GM11168 (cell line): ENCODE data around the gene LINGO1.

Source experiments
- in situ Hi-C: fragments of 300-500 bp; cut with MboI; formaldehyde crosslinking; loops from one replicate; pipeline ENCODE4 v1.12.0; 2022; ENCODE audit warnings: low sequenced_read_pairs; ENCODE audit not compliant: unreplicated experiment

The LINGO1 gene

DNA sequence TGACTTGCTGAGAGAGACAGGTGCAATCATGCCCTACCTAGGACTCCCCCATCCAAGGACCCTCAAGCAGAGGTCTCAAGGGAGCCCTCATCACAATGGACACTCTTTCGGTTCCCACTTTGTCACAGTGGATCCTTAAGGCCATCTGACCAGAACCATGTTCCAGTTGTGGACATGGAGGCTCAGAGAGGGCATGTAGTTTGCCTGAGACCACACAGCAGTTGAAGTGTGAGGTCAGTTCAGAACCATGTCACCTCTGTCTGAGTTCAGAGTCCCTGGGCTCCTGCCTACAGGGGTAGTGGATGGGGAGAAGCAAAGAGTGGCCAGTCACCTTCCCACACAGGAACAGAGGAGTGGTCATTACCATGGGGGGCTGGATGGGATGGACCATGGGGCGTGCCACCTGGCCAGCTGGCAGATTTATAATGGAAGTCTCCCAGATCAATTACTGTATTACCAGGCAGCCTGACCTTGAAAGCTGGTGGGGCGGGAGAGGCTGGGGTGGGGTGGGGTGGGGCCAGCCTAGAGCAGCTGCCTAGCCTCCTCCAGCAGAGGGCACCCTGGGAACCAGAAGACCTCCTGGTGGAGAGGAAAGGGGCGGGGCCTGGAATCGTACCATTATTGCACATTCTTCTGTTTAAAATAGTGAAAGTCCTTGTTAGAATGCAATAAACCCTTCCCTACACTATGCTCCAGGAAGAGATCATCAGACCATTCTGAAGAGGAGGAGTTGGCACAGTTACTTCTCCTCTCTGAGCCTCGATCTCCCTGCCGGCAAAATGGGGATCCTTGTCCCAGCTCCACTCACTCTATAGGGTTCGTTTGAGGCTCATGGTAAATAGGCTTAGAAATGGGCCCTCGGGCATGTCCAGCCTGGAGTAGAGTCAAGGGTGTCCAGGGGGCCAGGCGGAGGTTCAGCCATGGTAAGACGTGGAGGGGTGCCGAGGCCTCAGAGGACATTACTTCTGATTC is 26.9 kb upstream of the LINGO1 start:
- in situ Hi-C loops, result loop anchor here (25.0 kb wide), 1 partner anchor 153 kb away; no protein-coding TSS in a partner anchor

DNA sequence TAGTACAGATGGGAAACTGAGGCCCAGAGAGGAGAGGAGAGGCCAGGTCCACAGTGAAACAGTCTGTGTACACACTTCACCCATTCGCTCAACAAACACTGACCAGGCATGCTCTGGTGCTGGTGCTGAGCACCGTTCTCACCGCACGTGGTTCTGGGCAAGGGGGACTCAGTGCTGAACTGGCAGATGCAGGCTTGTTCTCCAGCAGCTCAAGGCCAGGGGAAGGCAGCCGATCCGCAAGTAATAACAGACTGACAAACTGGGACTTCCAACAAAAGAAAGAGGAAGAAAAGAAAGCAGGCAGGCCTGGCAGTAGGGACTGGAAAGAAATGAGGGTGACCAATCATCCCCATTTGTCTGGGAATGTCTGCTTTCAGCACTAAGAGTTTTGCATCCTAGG is 25.6 kb upstream of the LINGO1 start:
- in situ Hi-C loops, result loop anchor here (25.0 kb wide), 1 partner anchor 154 kb away; no protein-coding TSS in a partner anchor

DNA sequence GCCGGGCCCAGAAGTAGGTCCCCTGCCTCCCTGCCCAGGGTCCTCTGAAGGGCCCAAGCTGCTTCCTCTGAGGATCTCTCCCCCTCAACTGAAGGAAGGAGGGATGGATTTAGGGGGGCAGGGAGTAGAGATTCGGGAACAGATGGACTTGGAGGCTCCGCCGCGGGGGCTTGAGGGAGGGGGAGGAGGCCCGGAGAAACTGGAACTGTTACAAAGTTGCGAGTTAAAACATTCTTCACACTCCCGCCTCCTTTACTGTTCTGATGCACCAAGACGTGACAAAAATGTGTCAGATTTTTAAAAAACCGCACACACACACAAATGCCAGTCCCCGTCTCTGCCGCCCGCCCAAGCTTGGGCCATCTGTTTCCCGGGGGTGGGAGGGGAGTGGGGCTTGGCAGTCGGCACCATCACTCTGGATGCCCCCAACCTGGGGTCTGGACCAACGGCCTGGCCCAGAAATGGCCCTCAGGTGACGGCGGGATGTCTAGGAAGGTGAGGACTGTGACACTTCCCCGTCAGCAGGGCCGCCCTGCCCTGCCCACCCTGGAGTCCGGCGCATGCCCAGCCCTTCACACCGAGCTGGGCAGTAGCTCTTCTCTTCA is 25.0 kb upstream of the LINGO1 start:
- in situ Hi-C loops, result loop anchor here (25.0 kb wide), 1 partner anchor 155 kb away; no protein-coding TSS in a partner anchor

DNA sequence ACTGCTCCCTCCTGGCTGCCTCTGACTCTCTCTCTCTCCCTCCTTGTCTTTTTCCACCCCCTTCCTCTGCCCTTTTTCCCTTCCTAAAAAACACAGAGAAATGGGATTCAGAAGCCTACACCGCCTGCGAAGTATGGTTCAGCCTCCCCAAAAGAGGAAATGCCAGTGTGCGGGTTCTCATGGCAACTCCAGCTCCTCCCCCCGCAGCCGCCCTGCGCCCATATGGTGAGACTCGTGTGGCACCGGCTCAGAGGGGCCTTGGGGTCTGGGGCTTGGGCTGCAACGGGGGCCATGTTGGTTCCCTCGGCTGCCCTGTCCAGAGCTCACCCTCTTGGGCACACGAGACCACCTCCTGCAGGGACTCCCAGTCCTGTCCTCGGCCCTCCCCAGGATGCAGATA is 23.6 kb upstream of the LINGO1 start:
- in situ Hi-C loops, result loop anchor here (25.0 kb wide), 1 partner anchor 156 kb away; no protein-coding TSS in a partner anchor

DNA sequence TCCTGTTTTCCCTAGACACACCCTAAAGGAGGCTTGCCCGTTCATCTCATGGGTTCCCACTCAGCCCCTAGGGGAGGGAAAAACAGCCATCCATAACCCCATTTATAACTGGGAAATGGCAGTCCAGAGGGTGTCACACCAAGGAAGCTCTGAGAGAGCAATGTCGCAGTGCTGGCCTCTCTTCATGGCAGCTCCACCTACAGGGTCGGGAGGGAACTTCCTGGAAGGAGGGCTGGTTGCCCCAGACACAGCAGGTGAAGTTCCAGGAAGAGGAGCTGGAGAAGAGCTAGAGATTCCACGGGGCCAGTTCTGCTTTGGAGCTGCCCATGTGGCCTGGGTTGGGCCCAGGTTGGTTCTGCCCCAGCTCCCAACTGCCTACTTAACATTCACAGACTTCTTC is 22.3 kb upstream of the LINGO1 start:
- in situ Hi-C loops, result loop anchor here (25.0 kb wide), 1 partner anchor 157 kb away; no protein-coding TSS in a partner anchor

DNA sequence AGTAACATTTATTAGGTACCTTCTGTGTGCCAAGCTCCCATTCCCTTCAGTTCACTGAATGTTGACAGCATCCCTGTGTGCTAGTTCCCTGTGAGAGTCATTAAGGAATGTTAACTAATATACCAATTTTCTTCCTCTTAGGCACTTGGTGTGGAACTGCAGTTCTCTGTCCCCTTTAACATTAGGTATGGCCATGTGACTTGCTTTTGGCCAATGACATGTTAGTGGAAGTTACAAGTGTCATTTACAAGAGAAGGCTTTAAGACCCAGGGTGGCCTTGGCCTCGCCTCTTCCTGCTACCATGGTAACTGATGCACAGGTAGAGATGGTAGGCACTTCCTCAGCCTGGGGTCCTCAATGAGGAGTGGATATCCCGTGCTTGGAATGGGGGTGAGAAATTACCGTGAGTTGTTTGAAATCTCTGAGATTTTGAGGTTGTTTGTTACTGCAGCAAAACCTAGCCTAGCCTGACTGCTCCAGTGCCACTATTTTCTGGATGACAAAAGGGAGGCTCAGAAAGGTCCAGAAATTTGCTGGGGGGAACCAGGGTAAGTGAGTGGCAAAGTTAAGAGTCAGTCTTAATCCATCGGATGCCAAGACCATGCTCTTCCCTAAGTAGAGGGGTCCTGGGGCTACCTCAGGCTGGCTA is 21.2 kb upstream of the LINGO1 start:
- in situ Hi-C loops, result loop anchor here (25.0 kb wide), 1 partner anchor 158 kb away; no protein-coding TSS in a partner anchor

DNA sequence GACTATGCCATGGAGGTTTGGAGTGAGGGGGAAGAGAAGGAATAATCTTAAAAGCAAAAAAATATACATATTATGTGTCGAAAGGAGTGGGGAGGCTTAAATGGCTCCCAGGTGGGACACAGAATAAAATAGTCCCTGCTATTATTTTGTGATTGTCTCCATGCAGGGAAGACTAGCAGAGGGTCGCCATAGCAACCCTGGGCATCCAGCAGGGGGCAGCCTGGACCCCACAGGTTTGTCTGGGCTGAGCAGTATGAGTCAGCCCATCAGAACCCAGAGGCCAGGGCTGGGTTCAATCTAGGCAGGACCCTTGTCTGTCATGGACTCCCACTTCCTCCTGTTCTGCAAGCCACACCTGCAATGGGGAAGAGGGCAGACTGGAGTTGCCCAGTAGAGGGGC is 17.6 kb upstream of the LINGO1 start:
- in situ Hi-C loops, result loop anchor here (25.0 kb wide), 1 partner anchor 162 kb away; no protein-coding TSS in a partner anchor

DNA sequence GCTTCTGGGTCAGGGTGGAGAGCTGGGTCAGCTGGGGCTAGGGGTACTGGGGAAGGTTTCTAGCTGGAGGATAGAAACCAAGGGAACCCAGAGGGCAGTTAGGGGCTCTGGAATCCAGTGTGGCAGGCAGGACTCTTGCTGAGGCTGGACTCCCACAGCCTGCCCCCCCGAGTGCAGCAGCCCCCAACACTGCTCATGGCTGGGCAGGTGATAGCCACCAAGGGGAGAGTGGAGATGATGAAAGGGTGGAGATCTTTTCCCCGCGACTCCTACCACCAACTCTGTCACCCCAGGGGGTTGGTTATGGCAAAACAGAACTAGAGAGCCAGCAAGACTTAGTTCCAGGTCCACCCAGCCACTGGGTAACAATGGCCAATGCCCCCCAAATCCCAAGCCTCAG is 16.9 kb upstream of the LINGO1 start:
- in situ Hi-C loops, result loop anchor here (25.0 kb wide), 1 partner anchor 163 kb away; no protein-coding TSS in a partner anchor

DNA sequence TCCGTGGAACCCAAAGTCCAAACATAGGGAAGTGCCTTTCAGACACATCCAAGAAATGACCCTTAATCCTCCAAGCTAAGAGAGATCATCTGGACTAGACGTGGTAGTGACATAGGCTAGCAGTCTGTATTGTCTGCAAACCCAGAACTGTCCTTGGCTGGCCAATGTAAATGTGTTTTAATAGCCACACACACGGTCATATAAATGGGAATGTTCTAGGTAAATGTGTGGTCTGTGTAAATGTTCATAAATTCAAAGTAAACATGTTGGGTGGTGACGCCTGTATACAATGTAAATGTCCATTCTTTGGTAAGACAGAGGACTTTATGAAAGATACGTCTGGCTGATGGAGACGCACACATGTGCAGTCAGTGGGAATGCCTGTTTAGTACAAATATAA is 16.3 kb upstream of the LINGO1 start:
- in situ Hi-C loops, result no loop called here

DNA sequence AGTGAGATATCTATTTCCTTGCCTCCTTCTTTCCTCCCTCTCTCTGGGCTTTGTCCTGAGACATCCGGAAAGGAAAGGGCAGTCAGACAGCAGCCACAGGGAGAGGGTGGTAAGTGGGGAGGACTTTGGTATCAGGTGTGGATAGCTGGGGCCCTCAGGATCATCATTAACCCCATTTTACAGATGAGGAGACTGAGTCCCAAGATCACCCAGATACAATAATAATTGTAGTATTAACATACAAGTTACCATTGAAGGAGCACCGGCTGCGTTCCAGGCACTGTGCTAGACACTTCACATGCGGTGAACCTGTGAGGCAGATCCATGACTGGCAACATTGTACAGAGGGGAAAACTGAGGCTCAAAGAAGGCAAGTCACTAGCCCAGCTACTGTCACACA is 15.2 kb upstream of the LINGO1 start:
- in situ Hi-C loops, result no loop called here

DNA sequence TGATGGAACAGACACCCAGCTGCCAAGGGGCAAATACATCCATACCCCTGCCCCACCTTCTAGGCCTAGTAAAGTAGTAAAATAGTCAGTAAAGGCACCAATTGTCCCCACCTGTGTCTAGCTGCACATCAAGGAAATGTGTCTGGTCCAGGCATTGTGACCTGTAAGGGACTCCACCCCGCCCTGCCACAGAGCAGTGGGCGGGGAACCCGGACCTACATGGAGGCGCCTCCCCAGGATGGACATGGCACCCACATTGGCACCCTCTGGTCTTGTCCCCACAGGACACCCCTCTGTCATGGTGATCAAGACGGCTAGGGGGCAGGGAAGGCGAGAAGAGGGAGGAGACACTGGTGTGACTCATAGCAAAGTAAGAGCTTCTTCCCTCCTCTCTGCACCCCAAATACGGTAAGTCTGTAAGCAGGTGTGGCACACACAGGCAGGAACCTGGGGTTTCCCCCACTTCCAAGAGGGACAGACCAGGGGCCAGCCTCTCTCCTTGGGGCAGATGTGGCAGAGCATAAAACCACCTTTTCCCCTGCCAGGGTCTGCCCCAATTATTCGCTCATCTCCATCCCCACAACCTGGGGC is 13.5 kb upstream of the LINGO1 start:
- in situ Hi-C loops, result no loop called here

DNA sequence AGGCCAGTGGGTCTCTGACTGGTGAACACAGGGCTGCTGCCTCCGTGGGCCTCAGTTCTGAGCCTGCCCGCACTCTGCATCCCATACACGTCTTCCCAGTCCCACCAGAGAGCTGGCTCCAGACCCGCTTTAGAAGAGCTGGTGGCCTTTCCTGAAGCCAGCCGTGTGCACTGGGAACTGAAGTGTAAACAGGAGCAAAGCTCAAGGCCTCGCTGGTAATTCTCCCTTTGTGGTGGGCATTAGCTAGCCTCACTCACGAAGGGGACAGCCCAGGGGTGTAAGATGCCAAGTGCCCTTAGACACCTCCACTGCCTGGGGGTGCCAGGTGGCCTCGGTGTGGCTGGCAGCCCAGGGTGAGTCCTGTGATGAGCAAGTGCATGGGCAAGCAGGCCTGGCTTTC is 12.9 kb upstream of the LINGO1 start:
- in situ Hi-C loops, result no loop called here

DNA sequence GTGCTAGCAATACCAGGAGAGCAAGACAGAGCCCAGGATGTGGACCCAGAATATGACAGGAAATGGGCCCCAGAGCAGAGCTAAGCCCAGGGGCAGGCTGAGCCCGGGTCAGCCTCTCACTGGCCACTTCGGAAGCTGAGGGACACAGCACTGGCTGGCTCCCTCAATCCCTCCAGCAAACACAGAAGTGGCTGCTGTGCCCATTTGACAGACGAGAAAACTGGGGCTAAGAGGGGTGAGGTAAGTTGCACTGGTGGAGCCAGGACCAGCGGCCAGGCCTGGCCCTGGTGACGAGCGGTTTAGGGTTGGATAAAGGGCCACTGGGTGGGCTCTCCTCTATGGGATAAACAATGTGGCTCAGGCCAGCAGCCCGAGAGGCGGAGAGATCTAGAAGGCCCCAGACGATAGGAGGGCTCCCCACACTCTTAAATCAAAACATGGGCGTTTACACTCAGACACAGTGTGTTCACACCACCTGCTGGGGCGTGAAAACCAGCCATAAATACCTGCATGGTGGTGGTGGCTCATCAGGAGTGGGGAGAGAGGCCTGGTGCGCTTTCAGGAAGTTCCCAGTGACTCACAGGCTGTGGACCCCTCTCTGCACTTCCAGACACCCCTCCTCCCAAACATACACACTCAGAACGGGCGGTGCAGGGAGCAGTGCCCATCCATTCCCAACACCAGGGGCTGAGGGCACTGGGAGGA is 12.0 kb upstream of the LINGO1 start:
- in situ Hi-C loops, result no loop called here

DNA sequence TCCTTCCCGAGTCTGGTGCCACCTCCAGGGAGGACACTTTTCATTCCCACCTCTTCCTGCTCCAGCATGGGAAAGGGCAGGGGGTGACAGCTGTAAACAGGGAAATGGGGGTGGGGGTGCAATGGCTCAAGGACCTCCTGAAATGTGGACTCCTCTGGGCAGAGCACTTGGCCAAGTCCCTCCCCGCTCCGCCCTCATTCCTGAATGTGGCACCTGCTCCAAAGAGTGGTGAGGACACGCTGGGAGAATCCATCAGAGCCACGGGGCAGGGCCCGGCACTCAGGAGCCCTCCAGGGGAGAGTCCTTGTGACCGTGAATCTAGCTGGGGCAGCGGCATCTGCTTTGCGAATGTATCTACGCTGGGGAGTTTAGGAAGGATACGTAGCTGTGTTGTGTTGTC is 11.1 kb upstream of the LINGO1 start:
- in situ Hi-C loops, result no loop called here

DNA sequence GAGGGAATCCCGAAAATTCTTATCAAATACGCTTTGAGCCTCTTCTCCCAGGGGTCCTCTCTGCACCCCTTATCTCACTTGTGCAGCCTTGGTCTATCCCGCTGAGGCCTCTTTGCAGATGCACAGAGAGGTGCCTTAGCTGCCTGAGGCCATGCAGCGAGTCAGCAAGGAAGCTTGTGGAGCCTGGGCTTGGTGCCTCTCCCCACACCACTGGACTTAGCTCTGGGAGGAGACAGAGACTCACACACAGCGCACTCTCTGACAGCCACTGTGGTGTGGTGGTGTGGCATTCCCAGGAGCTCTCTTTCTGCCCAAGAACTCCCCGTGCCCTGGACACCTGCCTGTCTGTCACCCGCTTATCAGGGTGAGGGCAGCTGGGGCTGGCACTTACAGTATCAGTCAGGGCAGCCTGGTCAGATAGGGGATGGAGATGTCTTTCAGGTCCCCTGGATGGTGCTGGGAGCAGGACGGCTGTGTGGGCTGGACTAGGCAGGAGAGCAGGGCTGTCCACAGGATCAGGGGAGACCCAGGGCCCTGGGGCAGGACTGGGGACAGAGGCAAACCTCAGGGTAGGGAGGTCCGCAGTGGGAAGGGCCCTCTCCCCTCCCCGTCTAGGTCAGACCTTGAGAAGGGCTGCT is 10.2 kb upstream of the LINGO1 start:
- in situ Hi-C loops, result no loop called here

DNA sequence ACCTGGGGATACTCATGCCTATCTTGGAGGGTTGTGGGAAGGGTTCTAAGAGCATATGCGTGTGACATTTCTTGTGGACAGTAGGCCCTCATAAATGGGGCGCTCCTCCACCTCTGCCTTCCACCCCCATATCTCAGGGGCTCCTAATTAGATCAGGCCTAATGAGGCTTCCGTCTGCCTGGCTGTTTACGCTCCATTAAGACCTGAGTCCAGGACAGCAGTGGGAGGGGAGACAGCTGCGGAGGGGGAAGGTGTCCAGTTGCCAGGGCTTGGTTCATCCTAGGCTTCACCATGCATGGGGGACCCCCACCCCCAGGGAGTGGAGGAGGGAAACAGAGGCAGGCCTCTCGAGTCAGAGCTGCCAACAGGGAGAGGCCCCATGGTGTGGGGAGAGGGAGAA is 9.3 kb upstream of the LINGO1 start:
- in situ Hi-C loops, result no loop called here

DNA sequence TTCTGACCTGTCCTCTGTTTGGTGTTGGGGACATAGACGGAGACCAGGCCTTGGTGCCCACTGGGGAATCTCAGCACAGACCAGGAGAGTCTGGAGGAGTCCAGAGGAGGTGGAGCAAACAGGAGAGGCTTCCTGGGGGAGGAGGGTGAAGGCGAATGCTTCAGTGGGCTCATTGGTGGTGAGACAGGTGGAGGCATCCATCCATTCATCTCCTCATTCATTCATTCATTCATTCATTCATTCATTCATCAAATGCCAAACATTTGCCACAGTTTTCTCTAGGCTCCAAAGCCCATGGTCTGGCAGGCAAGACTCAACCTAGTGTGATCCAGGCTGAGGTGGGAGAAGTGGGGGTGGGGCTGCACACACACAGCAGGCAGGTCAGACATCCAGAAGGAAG is 7.9 kb upstream of the LINGO1 start:
- in situ Hi-C loops, result no loop called here

DNA sequence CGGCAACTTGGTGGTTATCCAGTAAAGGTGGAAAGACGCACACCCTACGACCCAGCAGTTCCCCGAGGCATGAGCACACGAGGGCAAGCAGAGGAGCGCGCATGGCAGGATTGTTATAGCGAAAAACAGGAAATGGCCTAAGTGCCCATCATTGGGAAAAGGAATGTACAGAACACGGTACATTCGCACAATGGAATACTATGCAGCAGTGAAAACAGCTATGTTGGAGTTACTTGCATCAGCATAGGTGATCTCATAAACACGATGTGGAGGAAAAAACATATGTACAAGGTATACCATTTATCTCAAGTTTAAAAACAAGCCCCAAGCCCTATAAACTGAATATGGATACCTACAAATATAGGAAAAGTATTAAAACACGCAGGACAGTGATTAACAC is 6.7 kb upstream of the LINGO1 start:
- in situ Hi-C loops, result no loop called here
